GM23338 (cell line): Measurements from ENCODE around the gene TP53BP2.

ENCODE experiments used
- CREB1 ChIP-seq: fragments of 250-450 bp; sonication (Bioruptor Pico); IDR thresholded peaks from 2 replicates; pipeline ENCODE4 v1.5.0; 2020; ENCODE audit warnings: low read depth, mild to moderate bottlenecking, moderate library complexity
- EZH2 ChIP-seq: fragments of 200-600 bp; sonication (generic); IDR thresholded peaks from one replicate; pipeline ENCODE4 v1.8.0; 2017; ENCODE audit warnings: antibody characterized with exemption, mild to moderate bottlenecking, low read depth; ENCODE audit not compliant: unreplicated experiment
- EZH2phosphoT487 ChIP-seq: fragments of 200-600 bp; sonication (generic); IDR thresholded peaks from one replicate; pipeline ENCODE4 v1.8.1; 2018; ENCODE audit warnings: antibody characterized with exemption; ENCODE audit not compliant: unreplicated experiment
- JUNB ChIP-seq: IDR thresholded peaks from one replicate; pipeline ENCODE4 v1.6.1; 2016; ENCODE audit warnings: antibody characterized with exemption; ENCODE audit not compliant: unreplicated experiment
- NANOG ChIP-seq: IDR thresholded peaks from 2 replicates; pipeline ENCODE4 v1.6.1; 2016; ENCODE audit warnings: antibody characterized with exemption, borderline replicate concordance
- POLR2AphosphoS5 ChIP-seq: IDR thresholded peaks from 2 replicates; pipeline ENCODE4 v1.6.1; 2016; ENCODE audit warnings: antibody characterized with exemption, low read depth
- STAT1 ChIP-seq: IDR thresholded peaks from one replicate; pipeline ENCODE4 v1.6.1; 2016; ENCODE audit warnings: antibody characterized with exemption; ENCODE audit not compliant: unreplicated experiment
- ZNF114 ChIP-seq: fragments of 250-450 bp; sonication (Bioruptor Pico); IDR thresholded peaks from 2 replicates; pipeline ENCODE4 v1.5.0; 2020; ENCODE audit warnings: mild to moderate bottlenecking, moderate library complexity
- TF ChIP-seq, protein P1 (sequence below), 2 experiments: fragments of 200-600 bp in 1 of 2; sonication (generic) in 1 of 2; conservative IDR thresholded peaks; 2 replicates each; pipeline versions ENCODE4 v1.5.1 to v1.6.1; 2016 to 2017; ENCODE audit warnings: antibody characterized with exemption in 2 of 2, low read depth in 2 of 2, mild to moderate bottlenecking in 2 of 2, moderate library complexity in 1 of 2
- TF ChIP-seq, protein P2 (sequence below): IDR thresholded peaks from one replicate; pipeline ENCODE4 v1.6.1; 2018; ENCODE audit warnings: antibody characterized with exemption; ENCODE audit not compliant: unreplicated experiment
- TF ChIP-seq, protein P3 (sequence below): IDR thresholded peaks from 2 replicates; pipeline ENCODE4 v1.6.1; 2016; ENCODE audit warnings: antibody characterized with exemption

DNA sequence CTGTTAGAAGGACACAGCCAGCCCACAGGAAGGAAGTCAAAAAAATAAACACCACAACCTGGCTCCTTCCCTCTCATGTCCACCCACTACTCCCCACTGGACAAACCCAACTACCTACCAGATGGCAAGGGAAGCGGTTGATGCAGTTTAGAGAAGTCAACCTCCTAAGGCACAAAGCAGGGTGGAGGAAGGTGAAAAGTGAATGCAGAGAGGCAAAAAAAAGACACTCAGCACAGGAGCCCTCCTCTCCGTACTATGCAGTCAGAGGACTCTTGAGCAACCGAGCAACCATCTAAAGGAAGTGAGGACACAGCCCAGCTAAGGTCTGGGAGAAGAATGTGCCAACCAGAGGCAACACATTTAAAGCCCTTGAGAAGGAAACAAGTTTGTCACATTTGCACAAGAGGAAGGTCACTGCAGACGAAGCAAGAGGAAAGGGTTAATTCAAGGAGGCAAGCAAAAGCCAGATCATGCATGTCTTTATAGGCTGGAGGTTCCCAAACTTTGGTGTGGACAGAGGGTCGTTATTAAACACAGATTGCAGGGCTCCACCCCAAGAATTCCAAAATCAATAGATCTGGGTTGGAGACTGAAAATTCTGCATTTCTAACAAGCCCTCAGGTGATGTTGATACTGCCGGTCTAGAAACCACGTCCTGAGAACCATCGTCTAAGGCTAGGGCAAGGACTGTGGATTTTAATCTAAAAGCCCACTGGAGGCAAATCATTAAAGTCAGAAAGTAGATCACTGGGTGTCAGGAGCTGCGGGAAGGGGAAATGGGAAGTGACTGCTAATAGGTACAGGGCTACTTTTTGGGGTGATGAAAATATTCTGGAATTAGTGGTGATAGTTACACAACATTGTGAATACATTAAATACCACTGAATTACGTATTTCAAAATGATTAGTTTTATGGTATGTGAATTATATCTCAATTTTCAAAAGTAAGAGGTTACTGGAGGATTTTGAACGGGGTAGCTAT, 19.7 kb downstream of the TP53BP2 start:
- TF ChIP-seq, protein P1, sequence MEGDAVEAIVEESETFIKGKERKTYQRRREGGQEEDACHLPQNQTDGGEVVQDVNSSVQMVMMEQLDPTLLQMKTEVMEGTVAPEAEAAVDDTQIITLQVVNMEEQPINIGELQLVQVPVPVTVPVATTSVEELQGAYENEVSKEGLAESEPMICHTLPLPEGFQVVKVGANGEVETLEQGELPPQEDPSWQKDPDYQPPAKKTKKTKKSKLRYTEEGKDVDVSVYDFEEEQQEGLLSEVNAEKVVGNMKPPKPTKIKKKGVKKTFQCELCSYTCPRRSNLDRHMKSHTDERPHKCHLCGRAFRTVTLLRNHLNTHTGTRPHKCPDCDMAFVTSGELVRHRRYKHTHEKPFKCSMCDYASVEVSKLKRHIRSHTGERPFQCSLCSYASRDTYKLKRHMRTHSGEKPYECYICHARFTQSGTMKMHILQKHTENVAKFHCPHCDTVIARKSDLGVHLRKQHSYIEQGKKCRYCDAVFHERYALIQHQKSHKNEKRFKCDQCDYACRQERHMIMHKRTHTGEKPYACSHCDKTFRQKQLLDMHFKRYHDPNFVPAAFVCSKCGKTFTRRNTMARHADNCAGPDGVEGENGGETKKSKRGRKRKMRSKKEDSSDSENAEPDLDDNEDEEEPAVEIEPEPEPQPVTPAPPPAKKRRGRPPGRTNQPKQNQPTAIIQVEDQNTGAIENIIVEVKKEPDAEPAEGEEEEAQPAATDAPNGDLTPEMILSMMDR (conservative IDR thresholded peaks at IDR 0.05; ENCODE audit: low read depth in 2 of 2), result no peak
- TF ChIP-seq, protein P2, sequence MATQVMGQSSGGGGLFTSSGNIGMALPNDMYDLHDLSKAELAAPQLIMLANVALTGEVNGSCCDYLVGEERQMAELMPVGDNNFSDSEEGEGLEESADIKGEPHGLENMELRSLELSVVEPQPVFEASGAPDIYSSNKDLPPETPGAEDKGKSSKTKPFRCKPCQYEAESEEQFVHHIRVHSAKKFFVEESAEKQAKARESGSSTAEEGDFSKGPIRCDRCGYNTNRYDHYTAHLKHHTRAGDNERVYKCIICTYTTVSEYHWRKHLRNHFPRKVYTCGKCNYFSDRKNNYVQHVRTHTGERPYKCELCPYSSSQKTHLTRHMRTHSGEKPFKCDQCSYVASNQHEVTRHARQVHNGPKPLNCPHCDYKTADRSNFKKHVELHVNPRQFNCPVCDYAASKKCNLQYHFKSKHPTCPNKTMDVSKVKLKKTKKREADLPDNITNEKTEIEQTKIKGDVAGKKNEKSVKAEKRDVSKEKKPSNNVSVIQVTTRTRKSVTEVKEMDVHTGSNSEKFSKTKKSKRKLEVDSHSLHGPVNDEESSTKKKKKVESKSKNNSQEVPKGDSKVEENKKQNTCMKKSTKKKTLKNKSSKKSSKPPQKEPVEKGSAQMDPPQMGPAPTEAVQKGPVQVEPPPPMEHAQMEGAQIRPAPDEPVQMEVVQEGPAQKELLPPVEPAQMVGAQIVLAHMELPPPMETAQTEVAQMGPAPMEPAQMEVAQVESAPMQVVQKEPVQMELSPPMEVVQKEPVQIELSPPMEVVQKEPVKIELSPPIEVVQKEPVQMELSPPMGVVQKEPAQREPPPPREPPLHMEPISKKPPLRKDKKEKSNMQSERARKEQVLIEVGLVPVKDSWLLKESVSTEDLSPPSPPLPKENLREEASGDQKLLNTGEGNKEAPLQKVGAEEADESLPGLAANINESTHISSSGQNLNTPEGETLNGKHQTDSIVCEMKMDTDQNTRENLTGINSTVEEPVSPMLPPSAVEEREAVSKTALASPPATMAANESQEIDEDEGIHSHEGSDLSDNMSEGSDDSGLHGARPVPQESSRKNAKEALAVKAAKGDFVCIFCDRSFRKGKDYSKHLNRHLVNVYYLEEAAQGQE, result no peak
- TF ChIP-seq NANOG (no peak), CREB1 (no peak), JUNB (no peak), EZH2 (no peak), ZNF114 (CRISPR knock-in tag) (no peak), EZH2phosphoT487 (no peak), POLR2AphosphoS5 (no peak), STAT1 (no peak)
- TF ChIP-seq, protein P3, sequence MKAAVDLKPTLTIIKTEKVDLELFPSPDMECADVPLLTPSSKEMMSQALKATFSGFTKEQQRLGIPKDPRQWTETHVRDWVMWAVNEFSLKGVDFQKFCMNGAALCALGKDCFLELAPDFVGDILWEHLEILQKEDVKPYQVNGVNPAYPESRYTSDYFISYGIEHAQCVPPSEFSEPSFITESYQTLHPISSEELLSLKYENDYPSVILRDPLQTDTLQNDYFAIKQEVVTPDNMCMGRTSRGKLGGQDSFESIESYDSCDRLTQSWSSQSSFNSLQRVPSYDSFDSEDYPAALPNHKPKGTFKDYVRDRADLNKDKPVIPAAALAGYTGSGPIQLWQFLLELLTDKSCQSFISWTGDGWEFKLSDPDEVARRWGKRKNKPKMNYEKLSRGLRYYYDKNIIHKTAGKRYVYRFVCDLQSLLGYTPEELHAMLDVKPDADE, result no peak
